ENCODE measurements around the gene MPEG1.
A peak's percentile ranks its signal among the peaks of the same experiment; 100 is the strongest.

MPEG1 gene

DNA sequence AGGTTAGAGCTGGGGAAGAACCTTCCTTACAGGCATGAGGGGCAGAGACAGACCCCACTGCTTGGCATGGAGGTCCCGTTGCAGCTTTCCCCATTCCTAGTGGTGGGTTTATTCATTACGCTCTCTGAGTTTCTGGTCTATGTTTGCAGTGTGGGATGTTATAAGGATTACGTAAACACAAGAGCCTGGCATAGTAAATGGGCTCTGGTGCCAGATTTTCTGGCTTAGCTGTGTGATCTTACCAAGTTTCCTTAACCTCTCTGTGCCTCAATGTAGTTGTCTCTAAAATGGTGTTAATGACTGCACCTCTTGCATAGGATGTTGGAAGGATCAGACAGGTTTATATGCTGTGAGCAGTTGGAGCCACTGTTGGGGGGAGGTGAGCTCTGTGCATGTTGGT, 25.7 kb downstream of the MPEG1 start:
- DNase-seq: no peak

GRCh38 chr11:59186130-59186594, 26.6 kb downstream of the MPEG1 start:
- peak in 1 of 4 experiments; percentile 54 for DNase-seq

- DNase-seq: no peak
These were observed 27.3 kb downstream of the MPEG1 start for GRCh38 chr11:59185386-59185945.

- DNase-seq: no peak
These were observed 27.9 kb downstream of the MPEG1 start for GRCh38 chr11:59184691-59185339.

DNA sequence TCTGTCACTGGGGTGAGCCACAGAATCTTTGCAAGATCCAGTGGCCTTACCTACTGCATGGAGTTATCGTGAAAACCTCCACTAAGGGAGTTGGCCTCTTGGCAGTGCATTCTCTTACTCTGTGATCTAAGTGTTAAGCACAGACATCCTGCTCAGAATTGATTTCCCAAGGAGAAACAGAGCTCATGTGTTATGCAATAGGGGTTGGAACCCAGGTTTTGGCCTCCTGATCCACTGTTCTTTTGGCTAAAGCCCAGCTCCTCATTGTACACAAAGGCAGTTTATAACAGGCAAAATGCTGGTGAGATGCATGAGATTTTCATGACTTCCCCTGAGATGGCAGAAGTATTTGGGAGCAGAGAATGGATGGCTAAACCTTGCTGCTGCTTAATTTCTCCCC, 29.0 kb downstream of the MPEG1 start:
- no peak for DNase-seq

- no peak for DNase-seq
These were observed 30.1 kb downstream of the MPEG1 start for GRCh38 chr11:59182457-59183151.

GRCh38 chr11:59181746-59182456, 30.8 kb downstream of the MPEG1 start:
- no peak for DNase-seq

DNA sequence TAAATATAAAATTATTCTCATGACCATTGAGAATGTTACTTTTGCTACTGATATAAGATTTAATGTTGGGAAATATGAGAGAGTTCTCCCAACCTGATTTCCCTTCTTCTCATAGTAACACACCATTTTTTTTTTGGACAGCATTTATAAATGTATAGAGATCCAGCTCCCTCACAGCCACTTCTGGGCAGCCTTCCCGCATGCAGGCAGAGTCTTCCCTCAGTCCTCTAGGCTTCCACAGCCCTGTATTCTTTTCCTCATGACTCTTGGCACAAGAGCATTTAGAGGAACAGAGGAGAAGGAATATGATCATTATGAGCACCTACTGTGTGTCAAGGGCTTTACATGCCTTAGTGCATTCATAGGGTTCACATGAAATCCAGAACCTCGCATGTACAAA, 31.8 kb downstream of the MPEG1 start:
- DNase-seq: no peak

DNA sequence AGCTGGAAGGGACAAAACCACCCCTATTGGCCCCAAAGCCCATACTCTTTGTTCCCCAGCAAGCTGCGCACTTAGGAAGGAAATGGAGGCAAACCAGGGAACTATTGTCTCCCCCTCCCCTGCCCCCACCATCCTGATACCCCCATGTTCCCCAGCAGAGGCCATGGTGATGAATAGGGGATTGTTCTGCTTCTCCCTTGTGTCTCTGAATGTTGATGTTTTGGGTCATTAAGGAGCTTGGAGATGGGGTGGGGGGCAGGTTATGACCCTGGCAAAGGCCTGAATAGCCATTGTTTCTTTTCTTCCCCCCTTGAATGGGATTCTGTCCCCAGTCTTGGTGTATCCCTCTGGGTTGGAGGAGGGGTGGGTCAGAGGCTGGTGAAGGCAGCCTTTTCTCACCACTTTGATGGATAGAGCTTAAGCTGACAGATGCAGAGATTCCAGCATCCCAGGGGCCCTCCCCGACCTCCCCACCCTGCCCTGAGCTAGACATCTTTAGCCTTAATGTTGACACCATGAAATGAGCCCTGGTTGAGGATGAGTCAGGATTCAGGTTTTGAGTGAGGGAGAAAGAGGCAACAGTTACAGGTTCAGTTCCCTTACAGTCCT, 32.5 kb downstream of the MPEG1 start:
- no peak for DNase-seq

DNA sequence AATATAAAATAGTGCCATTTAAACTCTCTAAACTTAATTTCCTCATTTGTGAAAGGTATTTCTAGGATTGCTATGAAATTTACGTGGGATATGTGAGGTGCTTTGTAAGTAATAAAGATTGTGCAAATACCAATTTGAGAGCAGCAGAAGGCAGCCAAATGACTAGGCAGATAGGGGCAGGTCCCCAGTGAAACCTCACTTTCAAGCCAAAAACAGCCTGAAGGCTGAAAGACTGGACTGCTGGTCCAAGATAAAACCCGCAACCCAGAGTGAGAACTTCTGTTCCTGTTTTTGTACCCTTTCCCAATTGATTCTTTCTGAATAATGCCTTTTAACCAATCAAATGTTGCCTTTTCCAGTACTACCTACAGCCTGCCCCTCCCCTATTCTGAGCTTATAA, 33.6 kb downstream of the MPEG1 start:
- DNase-seq: no peak

DNA sequence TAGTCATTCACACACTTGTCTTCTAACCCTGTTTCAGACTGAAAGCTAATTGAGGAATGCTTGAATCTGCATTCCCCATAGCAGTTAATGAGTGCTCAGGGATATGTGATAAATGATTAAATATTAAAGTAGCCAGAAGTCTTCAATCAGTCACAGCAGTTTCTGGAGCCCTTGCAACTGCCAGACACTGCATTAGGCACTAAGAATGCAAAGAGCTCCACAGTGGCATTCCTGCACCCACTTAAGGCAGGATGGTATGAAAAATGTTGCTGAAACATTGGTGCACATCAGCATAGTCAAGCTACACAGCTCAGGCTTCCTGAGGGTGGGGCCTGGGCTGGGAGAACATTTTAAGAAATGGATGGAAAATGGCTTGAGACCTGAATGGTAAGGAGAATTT, 34.3 kb downstream of the MPEG1 start:
- DNase-seq: no peak

- no peak for DNase-seq
These were observed 36.4 kb downstream of the MPEG1 start for GRCh38 chr11:59176330-59176729.

GRCh38 chr11:59175091-59175501, 37.6 kb downstream of the MPEG1 start:
- DNase-seq: no peak

DNA sequence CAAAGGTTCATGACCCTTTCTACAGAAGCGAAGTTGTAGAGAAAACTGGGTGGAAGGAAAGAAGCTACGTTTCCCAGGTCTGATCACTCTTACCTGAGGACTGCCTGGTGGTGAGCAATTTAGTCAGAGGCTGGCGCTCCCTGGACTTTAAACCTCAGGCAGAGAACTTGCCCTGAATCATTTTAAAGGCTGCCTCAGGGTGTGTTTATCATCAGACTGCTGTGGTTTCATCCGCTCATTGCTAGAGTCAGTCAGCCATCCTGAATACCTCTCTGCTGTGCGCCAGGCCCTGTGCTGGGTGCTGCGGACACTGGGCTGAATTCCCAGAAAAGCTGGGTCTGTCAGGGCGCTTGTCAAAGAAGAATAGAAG, 38.1 kb downstream of the MPEG1 start:
- DNase-seq: no peak

DNA sequence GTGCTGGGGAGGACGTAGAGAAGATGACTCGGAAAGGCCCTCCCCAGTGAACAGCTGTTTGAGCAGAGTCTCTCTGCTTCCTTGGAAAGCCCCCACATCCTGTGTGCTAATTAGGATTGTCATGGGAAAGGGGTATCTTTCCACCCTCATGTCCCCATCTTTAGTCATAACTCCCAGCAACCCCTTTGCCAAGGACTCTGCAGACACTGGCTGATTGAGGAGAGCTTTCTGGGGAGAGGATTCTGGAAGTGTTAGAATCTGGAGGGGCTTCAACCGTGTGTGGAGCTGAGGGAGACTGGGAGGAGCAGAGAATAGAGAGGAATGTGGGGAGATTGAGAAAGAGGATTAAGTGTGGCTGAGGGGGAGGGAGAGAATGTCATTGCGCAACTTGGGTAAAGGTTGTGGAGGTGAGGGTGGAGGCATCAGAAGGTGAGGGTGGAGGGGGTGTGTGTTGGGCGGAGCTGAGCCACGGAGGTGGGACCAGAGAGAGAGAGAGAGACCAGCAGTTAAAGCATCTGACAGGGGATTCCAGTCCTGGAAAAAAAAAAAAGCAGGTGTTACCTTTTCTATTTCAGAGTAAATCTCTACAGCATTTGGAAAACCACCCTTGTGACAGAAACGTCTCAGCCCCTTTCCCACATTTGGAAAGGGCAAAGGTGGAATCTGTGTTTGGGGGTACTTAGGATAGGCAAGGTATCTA, 38.6 kb downstream of the MPEG1 start:
- peak; percentile 22 to 58 (median 46) for DNase-seq

DNA sequence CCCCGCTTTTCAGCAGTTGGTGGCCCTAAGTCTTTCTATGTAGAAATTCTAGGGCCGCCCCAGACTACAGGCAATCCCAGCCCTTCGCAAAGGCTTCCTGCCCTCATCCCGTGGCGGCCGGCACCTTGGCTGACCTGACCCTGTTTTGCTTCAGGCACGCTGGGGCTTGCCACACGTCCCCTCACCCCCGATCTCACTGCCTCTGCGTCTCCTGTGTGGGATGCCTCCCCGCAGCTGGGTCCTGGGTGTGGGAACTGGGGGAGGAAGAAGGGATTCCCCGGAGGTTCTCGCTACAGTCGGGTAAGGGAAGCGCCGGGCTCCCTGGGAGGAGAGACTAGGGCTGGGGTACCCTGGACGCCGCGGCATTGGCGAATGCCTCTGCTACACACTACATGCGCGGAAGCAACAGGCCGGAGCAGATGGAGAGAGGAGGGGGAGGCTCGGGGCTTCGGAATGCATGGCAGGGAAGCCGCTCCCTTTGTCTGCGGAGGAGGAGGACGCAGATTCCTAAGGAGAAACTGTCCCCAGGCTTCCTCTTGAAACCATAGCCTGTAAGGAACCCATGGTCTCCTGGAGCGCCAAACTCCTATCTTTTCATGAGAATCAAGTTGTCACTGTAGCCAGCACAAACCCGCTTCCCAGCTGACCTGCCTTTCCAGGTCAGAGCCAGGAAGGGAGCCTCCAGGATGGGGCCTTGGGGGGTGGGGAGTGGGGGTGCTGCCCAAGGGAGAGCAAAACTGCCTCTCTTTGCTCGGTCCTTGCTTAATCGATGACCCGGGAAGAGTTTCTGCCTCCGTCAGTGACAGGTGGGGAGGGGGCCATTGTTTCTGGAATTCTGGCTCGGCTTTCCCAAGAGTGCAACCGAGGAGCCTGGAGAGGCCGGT, 39.4 kb downstream of the MPEG1 start:
- peak; percentile 48 to 78 (median 64) for DNase-seq

GRCh38 chr11:59172345-59173079, 40.2 kb downstream of the MPEG1 start:
- peak; percentile 27 to 71 (median 50) for DNase-seq

- peak; percentile 94 to 97 (median 96) for DNase-seq
These were observed 41.0 kb downstream of the MPEG1 start, which contains the start of gene DTX4 for GRCh38 chr11:59171508-59172322. Gene DTX4, plus strand, starts transcription at chr11:59172132. Its CDS starts 464 bp downstream, at chr11:59172596.

DNA sequence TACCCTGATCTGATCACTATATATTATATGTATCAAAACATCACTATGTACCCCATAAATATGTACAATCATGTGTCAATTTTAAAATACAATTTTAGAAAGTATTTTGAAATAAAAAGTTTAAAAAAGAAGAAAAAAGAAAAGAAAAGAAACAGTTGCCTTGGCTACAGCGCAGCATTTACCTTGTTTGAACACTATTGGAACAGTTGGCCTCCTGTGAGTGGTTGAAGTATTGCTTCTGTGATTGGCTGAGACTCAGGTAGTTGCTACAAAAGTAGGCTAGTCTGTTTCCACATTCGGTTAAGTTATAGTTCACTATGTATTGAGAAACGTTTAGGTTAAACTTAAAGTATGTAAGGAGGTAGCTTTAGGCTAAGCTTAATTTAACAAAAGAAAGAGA, 48.7 kb downstream of the MPEG1 start:
- DNase-seq: no peak

All from suppressor macrophage (primary cell).